Activated CD4-positive, alpha-beta T cell treated with anti-CD3 and anti-CD28 coated beads, Interleukin-2, Interleukin-6, amounts not matched to agents 100 ng/mL and 50 ng/mL, durations not matched to agents 16 hours and 8 hours (primary cell): ENCODE data around the gene DDX21.

ENCODE experiments used
- DNase-seq: peaks from one replicate; pipeline ENCODE4 v3.0.0-alpha.2; 2020

The DDX21 gene

DNA sequence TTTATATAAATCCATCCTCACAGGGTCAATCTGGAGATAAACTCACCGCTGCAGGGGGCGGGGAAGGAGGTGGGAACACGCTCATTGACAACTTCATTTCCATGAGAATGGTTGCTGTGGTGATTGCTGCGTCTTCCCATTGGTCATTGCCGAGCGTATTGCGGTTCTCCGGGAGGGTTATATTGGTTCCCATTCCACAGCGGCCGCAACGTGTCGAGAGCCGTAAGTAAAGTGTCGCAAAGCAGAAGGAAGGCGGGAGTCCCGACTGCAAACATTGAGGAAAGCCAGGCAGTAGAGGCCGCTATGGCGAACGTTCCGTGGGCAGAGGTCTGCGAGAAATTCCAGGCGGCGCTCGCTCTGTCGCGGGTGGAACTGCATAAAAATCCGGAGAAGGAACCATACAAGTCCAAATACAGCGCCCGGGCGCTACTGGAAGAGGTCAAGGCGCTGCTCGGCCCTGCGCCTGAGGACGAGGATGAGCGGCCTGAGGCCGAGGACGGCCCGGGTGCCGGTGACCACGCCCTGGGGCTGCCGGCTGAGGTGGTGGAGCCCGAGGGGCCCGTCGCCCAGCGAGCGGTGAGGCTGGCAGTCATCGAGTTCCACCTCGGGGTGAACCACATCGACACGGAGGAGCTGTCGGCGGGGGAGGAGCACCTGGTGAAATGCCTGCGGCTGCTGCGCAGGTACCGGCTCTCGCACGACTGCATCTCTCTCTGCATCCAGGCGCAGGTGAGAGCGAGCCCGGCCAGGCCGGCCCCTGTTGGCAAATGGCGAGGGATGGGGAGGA lies 32.8 kb downstream of the DDX21 start, which contains the start of gene KIFBP:
TSS of gene KIFBP (plus strand) at position 274 of the 787 bp plus-strand sequence. CDS start at position 304, 30 bp downstream.
- peak; percentile 94 for DNase-seq

DNA sequence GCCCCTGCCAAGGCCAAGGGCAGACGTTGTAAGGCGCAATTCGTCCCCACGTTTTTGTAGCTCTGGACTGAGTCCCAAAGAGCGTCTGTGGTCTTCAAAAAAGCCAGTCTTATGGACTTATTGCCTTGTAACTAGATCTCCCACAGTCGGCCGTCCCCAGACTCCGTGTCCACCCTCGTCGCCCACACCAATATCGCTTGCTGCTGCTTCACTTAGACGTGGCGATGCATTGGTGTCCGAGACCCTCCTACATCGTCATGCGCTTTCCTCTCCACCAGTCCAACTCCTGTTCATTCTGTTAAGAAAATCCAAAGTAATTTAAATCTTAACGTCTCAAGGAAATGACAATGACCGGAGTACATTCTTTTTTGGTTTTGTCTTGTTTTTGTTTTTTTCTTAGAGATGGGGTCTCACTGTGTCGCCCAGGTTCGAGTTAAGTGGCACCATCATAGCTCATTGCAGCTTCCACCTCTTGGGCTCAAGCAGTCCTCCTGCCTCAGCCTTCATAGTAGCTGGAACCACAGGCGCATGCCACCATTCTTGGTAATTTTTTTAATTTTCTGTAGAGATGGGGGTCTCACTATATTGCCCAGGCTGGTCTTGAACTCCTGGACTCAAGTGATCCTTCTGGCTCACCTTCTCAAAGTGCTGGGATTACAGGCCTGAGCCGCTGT lies 33.5 kb downstream of the DDX21 start:
- DNase-seq, result no peak

DNA sequence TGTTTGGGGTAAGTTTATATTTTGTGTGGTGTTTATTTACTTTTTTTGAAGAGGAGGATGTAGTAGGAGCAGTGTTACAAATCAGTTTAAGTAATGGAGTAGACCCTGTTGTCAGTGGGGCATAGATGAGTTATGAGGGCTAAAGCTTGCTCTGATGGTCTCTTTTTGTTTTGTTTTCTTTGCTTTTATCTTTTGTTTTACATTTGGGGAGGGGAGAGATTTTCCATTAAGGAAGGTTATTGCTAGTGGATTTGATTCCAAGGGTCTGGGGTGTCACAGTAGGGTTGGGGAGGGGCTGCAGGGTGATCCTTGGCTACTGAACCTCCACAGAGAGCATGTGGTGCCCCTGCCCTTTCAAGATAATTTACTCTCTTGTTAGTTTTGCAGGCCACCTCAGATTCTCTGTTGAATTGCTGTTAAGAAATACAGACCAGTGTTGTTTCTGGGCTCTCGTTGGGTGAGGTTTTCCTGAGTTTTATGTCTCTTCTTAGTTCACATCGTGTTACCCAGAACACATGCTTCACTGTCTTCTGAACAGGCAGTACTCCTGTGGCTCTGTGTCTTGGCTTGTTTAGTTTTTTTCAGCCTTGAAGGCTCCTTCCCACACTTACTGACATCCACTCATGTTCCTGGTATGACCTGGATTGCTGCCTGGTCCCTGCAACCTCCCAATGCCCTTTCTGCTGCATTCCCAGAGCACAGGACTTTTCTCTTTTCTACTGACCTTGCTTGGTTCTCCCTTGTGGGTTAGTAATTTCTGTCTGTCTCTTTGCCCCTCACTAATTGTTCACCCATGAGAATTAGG lies 36.9 kb downstream of the DDX21 start:
- DNase-seq, result no peak

GRCh38 chr10:68997211-68997610 lies 41.2 kb downstream of the DDX21 start:
- no peak for DNase-seq

- peak; percentile 53 for DNase-seq
Observed at GRCh38 chr10:69004821-69005220, 48.9 kb downstream of the DDX21 start.

DNA sequence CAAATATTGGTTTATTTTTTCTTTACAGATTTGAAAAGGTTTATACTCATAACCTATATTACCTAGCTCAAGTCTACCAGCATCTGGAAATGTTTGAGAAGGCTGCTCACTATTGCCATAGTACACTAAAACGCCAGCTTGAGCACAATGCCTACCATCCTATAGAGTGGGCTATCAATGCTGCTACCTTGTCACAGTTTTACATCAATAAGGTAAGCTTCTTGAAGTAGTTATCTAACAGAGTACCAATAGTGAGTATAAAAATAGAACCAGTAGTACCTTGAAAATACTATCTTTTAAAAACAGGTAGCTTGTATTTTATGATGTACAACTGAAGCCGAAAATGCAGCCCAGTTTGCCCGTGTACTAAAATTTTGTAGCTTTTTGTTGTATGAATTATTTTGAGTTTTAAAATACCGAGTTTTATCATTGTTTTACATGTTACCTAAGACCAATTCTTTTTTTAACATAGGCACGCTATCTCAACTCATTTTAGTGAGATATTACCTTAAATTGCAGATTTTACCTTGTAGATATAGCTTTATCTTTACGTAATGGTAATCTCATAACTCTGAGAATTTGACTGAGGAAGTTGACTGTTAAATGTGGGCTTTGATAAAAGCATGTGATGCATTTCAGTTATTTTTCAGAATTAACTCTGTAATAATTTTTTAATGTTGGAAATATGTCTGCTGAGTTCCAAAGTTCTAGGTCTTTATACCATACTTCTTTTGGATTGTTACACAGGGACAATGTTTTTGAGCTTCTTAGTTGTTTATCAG lies 49.9 kb downstream of the DDX21 start:
- DNase-seq, result no peak

DNA sequence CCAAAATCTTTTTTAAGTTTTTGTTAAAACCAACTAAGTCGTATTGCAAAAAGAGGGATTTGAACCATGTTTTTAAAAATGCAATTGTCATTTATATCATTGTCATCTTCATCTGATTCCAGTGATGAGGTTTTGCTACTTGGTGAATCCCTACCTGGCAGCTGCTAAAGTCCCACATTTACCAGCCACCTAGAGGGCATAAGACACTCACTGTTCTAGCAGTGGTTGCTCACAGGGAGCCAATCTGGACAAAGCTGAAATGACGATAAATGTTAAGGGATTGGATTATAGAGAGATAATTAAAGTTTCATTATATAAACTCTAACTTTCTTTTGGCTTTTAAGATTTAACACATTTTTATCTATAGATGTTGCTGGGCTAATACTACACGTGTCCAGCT lies 51.3 kb downstream of the DDX21 start:
- no peak for DNase-seq

GRCh38 chr10:69009360-69009759 lies 53.4 kb downstream of the DDX21 start:
- DNase-seq, result no peak

DNA sequence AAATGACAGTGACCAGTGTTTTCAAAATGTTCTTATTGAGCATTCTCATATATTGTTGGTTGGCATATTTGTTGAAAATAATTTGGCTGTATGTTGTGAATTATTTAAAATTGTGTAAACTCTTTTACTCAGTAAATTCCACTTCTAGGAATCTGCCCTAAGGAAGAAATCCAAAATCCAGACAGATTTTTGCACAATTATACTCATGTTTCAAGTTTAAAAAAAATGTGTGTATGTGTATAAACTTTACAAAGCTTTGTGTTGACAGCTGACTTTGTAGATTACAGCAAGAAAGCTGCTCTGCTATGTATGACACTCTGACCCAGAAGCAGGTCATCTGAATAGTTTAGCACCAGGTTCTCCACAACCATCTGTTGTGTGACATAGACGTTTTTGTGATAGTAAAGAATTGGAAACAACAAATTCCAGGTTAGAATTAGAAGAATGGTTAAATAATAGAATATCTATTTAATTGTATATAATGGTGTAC lies 54.2 kb downstream of the DDX21 start:
- no peak for DNase-seq

DNA sequence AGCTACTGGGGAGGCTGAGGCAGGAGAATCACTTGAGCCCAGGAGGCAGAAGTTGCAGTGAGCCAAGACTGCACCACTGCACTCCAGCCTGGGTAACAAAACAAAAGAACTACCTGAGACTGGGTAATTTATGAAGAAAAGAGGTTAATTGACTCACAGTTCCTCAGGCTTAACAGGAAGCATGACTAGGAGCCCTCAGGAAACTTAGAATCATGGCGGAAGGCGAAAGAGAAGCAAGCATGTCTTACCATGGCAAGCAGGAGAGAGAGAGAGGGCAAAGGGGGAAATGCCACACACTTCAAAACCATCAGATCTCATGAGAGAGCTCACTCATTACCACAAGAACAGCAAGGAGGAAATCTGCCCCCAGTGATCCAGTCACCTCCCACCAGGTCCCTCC lies 56.8 kb downstream of the DDX21 start:
- DNase-seq, result peak; percentile 17

GRCh38 chr10:69014171-69014570 lies 58.2 kb downstream of the DDX21 start:
- no peak for DNase-seq

DNA sequence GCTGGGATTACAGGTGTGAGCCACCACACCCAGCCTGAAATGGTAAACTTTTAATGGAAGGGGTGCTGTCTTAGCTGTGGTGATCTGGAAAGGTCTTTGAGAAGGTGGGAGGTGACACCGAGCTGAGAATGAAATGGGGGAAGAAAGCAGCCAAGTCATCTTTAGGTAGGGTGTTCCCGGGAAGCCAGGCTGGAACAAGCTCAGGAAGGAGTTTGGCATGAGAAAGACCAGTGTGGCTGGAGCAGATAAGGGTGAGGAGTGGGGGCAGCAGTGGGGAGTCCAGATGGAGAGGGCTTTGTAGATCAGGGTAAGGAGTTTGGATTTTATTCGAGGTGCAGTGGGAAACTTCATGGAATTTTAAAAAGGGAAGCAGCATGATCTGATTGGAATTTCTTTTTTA lies 62.6 kb downstream of the DDX21 start:
- no peak for DNase-seq

GRCh38 chr10:69022611-69023010 lies 66.6 kb downstream of the DDX21 start:
- DNase-seq, result no peak

GRCh38 chr10:69025370-69025896 lies 69.5 kb downstream of the DDX21 start:
- DNase-seq, result no peak

DNA sequence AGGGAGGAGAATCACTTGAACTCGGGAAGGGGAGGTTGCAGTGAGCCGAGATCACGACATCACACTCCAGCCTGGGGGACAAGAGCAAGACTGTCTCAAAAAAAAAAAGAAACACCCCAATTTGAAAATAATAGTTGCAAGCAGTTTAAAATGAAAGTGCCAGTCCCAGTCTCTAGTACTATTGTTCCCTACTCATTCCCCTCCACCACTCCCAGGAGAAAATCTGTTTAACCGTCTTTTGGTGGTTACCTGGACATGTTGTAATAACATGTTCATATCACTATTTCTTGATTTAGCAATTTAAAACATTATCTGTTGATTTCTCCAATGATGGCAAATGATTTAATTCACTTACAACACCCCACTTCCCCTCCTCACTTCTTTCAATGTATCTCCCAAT lies 77.3 kb downstream of the DDX21 start:
- DNase-seq, result no peak
